Stimulated activated naive CD8-positive, alpha-beta T cell treated with anti-CD3 and anti-CD28 coated beads, Interleukin-15, Interleukin-2, amounts not matched to agents 100 ng/mL and 50 ng/mL, for 24 hours (primary cell): Measurements from ENCODE around the gene DEUP1.
"Not testable (repeated sequence)": the region's sequence is repeated elsewhere in the genome, so short reads cannot be mapped to it uniquely, and the experiment has no call there.

Experiments
- H3K27ac Mint-ChIP-seq: one replicate; pipeline ENCODE4 v1.8.0; 2021; ENCODE audit warnings: mild to moderate bottlenecking, mixed read lengths
- H3K27me3 Mint-ChIP-seq: one replicate; pipeline ENCODE4 v1.8.0; 2021; ENCODE audit warnings: mixed read lengths
- H3K36me3 Mint-ChIP-seq: one replicate; pipeline ENCODE4 v1.8.0; 2021; ENCODE audit warnings: low read depth, mixed read lengths
- H3K4me1 Mint-ChIP-seq: one replicate; pipeline ENCODE4 v1.8.0; 2021; ENCODE audit warnings: low read depth, mixed read lengths
- H3K4me3 Mint-ChIP-seq: one replicate; pipeline ENCODE4 v1.8.0; 2021; ENCODE audit warnings: mild to moderate bottlenecking, mixed read lengths
- H3K9me3 Mint-ChIP-seq: one replicate; pipeline ENCODE4 v1.8.0; 2021; ENCODE audit warnings: mixed read lengths

The DEUP1 gene

GRCh38 chr11:93330446-93330984, at the start of gene DEUP1:
Gene DEUP1, plus strand, starts transcription at chr11:93330742. Its CDS starts 1,518 bp downstream, at chr11:93332260.
- Mint-ChIP-seq H3K27me3 (peaks cover 40% of the 10 kb centered on the region), H3K27ac (no peak within 1 kb of the TSS), H3K4me1 (peaks cover 3% of the 10 kb centered on the region), H3K4me3 (peak within 1 kb of the TSS; percentile 30), H3K36me3 (no peaks in the 10 kb centered on the region), H3K9me3 (no peaks in the 10 kb centered on the region)

- Mint-ChIP-seq H3K9me3 (no peaks in the 10 kb centered on the region), H3K27me3 (peaks cover 16% of the 10 kb centered on the region), H3K4me1 (no peaks in the 10 kb centered on the region), H3K4me3 (no peak overlapping the region), H3K27ac (no peak overlapping the region), H3K36me3 (no peaks in the 10 kb centered on the region)
Measured at GRCh38 chr11:93285430-93285829, 45.1 kb upstream of the DEUP1 start.

- Mint-ChIP-seq H3K27me3 (peaks cover 24% of the 10 kb centered on the region), H3K36me3 (no peaks in the 10 kb centered on the region), H3K9me3 (no peaks in the 10 kb centered on the region), H3K27ac (no peak overlapping the region), H3K4me1 (no peaks in the 10 kb centered on the region), H3K4me3 (no peak overlapping the region)
Measured at GRCh38 chr11:93287434-93287833, 43.1 kb upstream of the DEUP1 start.

GRCh38 chr11:93288079-93288478, 42.5 kb upstream of the DEUP1 start:
- no peaks in the 10 kb centered on the region for H3K9me3 Mint-ChIP-seq
- H3K27me3 Mint-ChIP-seq = peaks cover 24% of the 10 kb centered on the region
- H3K4me1 Mint-ChIP-seq = no peaks in the 10 kb centered on the region
- H3K36me3 Mint-ChIP-seq = no peaks in the 10 kb centered on the region
- no peak overlapping the region for H3K27ac Mint-ChIP-seq
- H3K4me3 Mint-ChIP-seq = no peak overlapping the region

GRCh38 chr11:93288767-93289166, 41.8 kb upstream of the DEUP1 start:
- H3K4me3 Mint-ChIP-seq = no peak overlapping the region
- no peaks in the 10 kb centered on the region for H3K9me3 Mint-ChIP-seq
- H3K27me3 Mint-ChIP-seq = peaks cover 24% of the 10 kb centered on the region

GRCh38 chr11:93289782-93290463, 40.6 kb upstream of the DEUP1 start:
- H3K27me3 Mint-ChIP-seq = peaks cover 24% of the 10 kb centered on the region
- no peak overlapping the region for H3K27ac Mint-ChIP-seq
- no peaks in the 10 kb centered on the region for H3K36me3 Mint-ChIP-seq
- no peak overlapping the region for H3K4me3 Mint-ChIP-seq
- H3K9me3 Mint-ChIP-seq = no peaks in the 10 kb centered on the region
- no peaks in the 10 kb centered on the region for H3K4me1 Mint-ChIP-seq

More at GRCh38 chr11:93288767-93289166, 41.8 kb upstream of the DEUP1 start:
- Mint-ChIP-seq H3K27ac (no peak overlapping the region), H3K4me1 (no peaks in the 10 kb centered on the region), H3K36me3 (no peaks in the 10 kb centered on the region)

- Mint-ChIP-seq H3K27me3 (peaks cover 24% of the 10 kb centered on the region), H3K36me3 (no peaks in the 10 kb centered on the region), H3K9me3 (no peaks in the 10 kb centered on the region), H3K4me1 (no peaks in the 10 kb centered on the region), H3K4me3 (no peak overlapping the region), H3K27ac (no peak overlapping the region)
Measured at GRCh38 chr11:93291110-93291509, 39.4 kb upstream of the DEUP1 start.

GRCh38 chr11:93291898-93292297, 38.6 kb upstream of the DEUP1 start:
- Mint-ChIP-seq H3K9me3 (no peaks in the 10 kb centered on the region), H3K36me3 (no peaks in the 10 kb centered on the region), H3K27ac (no peak overlapping the region), H3K27me3 (peaks cover 24% of the 10 kb centered on the region), H3K4me1 (no peaks in the 10 kb centered on the region), H3K4me3 (no peak overlapping the region)

GRCh38 chr11:93295921-93296575, 34.5 kb upstream of the DEUP1 start:
- H3K4me1 Mint-ChIP-seq = no peaks in the 10 kb centered on the region
- H3K27ac Mint-ChIP-seq = no peak overlapping the region
- H3K9me3 Mint-ChIP-seq = no peaks in the 10 kb centered on the region
- H3K27me3 Mint-ChIP-seq = peaks cover 22% of the 10 kb centered on the region
- H3K36me3 Mint-ChIP-seq = no peaks in the 10 kb centered on the region
- H3K4me3 Mint-ChIP-seq = no peak overlapping the region

- no peak overlapping the region for H3K27ac Mint-ChIP-seq
- H3K36me3 Mint-ChIP-seq = no peaks in the 10 kb centered on the region
- no peak overlapping the region for H3K4me3 Mint-ChIP-seq
- H3K4me1 Mint-ChIP-seq = no peaks in the 10 kb centered on the region
- peaks cover 6% of the 10 kb centered on the region for H3K9me3 Mint-ChIP-seq
- peaks cover 9% of the 10 kb centered on the region for H3K27me3 Mint-ChIP-seq
Measured at GRCh38 chr11:93303689-93304088, 26.9 kb upstream of the DEUP1 start.

- H3K4me1 Mint-ChIP-seq, H3K27me3 Mint-ChIP-seq, H3K4me3 Mint-ChIP-seq, H3K36me3 Mint-ChIP-seq, H3K27ac Mint-ChIP-seq: not testable (repeated sequence)
- peaks cover 18% of the 10 kb centered on the region for H3K9me3 Mint-ChIP-seq
Measured at GRCh38 chr11:93314399-93314798, 16.1 kb upstream of the DEUP1 start.

GRCh38 chr11:93319224-93319839, 11.2 kb upstream of the DEUP1 start:
- Mint-ChIP-seq H3K36me3 (no peaks in the 10 kb centered on the region), H3K4me1 (no peaks in the 10 kb centered on the region), H3K4me3 (no peak overlapping the region), H3K27ac (no peak overlapping the region), H3K9me3 (peaks cover 11% of the 10 kb centered on the region), H3K27me3 (peaks cover 4% of the 10 kb centered on the region)

GRCh38 chr11:93320230-93320629, 10.3 kb upstream of the DEUP1 start:
- H3K27me3 Mint-ChIP-seq = peaks cover 4% of the 10 kb centered on the region
- H3K4me3 Mint-ChIP-seq = no peak overlapping the region
- peaks cover 4% of the 10 kb centered on the region for H3K9me3 Mint-ChIP-seq
- no peaks in the 10 kb centered on the region for H3K4me1 Mint-ChIP-seq
- no peak overlapping the region for H3K27ac Mint-ChIP-seq
- H3K36me3 Mint-ChIP-seq = no peaks in the 10 kb centered on the region

- Mint-ChIP-seq H3K4me3 (no peak overlapping the region), H3K36me3 (no peaks in the 10 kb centered on the region), H3K27me3 (peaks cover 4% of the 10 kb centered on the region), H3K9me3 (no peaks in the 10 kb centered on the region), H3K27ac (no peak overlapping the region), H3K4me1 (no peaks in the 10 kb centered on the region)
Measured at GRCh38 chr11:93322207-93322606, 8.3 kb upstream of the DEUP1 start.

GRCh38 chr11:93323747-93324146, 6.8 kb upstream of the DEUP1 start:
- H3K27me3 Mint-ChIP-seq = peaks cover 4% of the 10 kb centered on the region
- H3K9me3 Mint-ChIP-seq = no peaks in the 10 kb centered on the region
- H3K4me1 Mint-ChIP-seq = no peaks in the 10 kb centered on the region
- no peak overlapping the region for H3K27ac Mint-ChIP-seq
- no peak overlapping the region for H3K4me3 Mint-ChIP-seq
- H3K36me3 Mint-ChIP-seq = no peaks in the 10 kb centered on the region
